ENCODE measurements around the gene ZDHHC8.

ZDHHC8 gene

DNA sequence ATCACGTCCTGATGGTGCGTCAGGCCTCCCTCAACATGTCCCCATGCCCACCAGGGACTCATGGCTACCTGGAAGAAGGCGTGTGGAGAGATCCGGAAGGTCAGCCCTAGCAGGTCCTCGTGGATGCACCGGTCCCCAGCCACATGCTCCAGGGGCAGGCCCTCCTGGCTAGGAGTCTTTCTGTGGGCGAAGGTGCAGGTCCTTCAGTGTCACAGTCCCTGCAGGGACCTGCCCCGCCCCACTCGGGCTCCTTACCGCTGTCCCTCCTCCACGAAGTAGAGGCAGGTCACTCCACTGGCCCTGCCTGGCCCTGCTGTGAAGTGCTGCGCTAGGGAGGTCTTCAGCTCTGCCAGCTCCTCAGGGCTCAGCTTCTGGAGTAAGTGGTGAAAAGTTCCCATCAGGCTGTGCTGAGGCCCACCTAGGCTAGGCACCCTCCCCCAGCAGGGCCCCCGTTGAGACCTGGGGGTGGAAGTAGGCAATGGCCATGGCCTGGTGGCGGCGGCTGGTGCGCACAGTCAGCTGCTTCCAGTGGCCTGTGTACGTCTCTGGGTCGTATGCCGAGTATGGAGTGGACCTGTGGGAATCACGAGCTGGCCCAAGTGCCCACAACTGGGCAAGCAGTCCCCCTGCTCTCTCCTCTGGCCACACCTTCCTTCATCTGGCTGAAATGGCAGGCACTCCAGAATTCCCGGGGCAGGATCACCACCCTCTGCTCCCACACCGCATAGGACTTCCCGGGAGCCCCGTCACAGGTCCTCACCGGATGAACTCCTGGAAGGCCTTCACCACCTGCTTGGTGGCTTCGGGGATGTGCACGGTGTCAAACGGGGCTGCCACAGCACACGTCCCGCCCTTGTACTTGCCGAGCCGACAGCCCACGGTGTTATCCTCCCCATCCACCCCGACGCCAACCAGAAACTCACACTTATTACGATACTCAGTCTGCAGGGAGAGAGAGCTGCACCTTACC is 16.8 kb upstream of the ZDHHC8 start:
- TF ChIP-seq, protein P1, sequence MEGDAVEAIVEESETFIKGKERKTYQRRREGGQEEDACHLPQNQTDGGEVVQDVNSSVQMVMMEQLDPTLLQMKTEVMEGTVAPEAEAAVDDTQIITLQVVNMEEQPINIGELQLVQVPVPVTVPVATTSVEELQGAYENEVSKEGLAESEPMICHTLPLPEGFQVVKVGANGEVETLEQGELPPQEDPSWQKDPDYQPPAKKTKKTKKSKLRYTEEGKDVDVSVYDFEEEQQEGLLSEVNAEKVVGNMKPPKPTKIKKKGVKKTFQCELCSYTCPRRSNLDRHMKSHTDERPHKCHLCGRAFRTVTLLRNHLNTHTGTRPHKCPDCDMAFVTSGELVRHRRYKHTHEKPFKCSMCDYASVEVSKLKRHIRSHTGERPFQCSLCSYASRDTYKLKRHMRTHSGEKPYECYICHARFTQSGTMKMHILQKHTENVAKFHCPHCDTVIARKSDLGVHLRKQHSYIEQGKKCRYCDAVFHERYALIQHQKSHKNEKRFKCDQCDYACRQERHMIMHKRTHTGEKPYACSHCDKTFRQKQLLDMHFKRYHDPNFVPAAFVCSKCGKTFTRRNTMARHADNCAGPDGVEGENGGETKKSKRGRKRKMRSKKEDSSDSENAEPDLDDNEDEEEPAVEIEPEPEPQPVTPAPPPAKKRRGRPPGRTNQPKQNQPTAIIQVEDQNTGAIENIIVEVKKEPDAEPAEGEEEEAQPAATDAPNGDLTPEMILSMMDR (IDR thresholded peaks at IDR 0.05) = no peak

DNA sequence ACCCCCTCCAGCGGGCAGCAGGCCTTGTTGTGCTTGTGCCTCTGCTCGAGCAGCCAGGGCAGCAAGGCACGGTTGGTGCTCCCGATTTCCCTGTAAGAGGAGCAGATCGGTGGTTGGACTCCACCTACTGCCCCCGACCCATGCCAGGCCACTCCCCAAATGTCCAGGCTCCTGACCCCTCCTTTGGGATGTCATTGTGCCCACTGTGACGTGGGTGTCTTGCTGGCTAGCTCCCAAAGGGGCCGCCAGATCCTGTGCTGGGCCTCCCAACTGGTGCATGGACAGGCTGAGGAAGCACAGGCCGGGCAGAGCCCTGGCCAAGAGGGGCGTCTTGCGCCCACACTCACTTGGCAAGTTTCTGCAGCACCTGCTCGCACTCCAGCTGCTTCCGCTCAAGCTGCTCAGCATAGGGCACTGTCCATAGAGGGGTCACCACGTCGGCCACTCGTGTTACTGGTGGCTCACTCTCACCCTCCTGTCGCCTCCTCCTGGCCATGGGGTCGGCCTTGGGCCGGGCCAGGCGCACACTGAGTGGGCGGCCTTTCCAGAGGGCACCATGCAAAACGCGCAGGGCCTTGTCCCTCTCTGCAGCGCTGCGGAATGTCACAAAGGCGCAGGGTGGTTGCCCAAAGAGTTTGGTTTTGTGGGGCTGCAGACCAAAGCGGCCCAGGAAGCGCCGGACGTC is 15.8 kb upstream of the ZDHHC8 start, which contains the start of gene RANBP1:
Gene RANBP1 (plus strand): TSS at position 414 of the 685 bp plus-strand sequence. CDS start 81 bp downstream, at position 495.
- TF ChIP-seq, protein P1 (IDR thresholded peaks at IDR 0.05) = no peak

DNA sequence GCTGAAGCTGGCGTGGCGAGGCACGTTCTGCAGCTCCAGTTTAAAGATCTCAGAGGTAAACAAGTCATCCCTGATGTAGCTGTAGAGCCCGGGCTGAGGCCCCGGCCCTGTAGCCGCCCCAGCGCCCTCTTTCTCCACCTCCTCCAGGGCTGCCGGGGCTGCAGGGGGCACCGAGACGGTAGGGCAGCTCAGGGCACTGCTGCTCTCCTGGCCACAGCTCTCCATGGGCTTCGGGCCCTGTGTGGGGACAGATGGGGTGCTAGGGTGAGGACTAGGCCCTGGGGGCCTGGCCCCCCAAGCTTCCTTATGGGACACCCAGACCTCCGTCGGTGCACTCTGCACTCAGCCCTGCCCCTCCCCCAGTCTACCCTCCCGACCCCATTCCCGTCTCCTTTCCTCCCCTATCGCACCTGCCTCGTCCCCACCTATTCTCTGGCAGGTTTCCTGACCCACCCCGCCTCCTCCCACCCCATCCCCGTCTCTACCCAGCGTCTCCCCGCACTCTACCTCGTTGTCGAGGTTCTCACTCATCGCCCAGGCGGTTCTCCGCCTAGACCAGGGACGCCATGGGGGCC is 15.1 kb upstream of the ZDHHC8 start:
- TF ChIP-seq, protein P1 (IDR thresholded peaks at IDR 0.05) = no peak

DNA sequence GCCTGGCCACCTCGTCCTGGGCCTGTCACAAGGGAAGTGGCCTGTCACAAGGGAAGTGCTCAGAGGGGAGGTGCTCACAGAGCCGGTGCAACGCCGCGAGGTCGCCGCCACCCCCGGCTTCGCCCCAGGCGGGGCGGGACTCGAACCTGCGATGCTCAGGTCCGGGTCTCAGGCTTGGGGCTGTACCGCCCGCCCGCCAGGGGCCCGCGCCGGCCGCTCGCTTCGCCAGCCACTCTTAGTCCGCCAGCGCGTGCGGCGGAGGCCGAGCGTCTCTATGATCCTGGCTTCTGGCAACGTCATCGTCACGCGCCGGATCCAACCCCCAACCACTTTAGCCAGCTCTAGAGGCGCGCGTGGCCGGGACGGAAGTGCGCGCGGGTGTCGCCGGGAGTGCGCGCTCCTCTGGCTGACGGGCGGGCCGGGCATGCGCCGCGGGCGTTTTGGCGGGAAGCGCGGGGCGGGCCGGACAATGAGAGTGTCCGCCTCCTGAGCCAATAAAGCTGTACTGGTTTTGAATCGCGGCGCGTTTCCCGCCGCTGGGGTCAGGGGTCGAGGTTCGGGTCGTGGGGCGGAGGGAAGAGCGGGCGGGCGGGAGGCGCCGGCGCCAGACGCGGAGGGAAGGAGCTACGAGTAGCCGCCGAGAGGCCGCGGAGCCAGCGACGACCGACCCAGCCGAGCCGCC is 14.5 kb upstream of the ZDHHC8 start, which contains the start of gene TRMT2A:
Gene TRMT2A (minus strand): TSS at position 276 of the 682 bp plus-strand sequence. CDS start 320 bp downstream, outside the sequence.
- TF ChIP-seq, protein P1 (IDR thresholded peaks at IDR 0.05) = peak; percentile 35; the same call in 1 of the 2 replicates

DNA sequence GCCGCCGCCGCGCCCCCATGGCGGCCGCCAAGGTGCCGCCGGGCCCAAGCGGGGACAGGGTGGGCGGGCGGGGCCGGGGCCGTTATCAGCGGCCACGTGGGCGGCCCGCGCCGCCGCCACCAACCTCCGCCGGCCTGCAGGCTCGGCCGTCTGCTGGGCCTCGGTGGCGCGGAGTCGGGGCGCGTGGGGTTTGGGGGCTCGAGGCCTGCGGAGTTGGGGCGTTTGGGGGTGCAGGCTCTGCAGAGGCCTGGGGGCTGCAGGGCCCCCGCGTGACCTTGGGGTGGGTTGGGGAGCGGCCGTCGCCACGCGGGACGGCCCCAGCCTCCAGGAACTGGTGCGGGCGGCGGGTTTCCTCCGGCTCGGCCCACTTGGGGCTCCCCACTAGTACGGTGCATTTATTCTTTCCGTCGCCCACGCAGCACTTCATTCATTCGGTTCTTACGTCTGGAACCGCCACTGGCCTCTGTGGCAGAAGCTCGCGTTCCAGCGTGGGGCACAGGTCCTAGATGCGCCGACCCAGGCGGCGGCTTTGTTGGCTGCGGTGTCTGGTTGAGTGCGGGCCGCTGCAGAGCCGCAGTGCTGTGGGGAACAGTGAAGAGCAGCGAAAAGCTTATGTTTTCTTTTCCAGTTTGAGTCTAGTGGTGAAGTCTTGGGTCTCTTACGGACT is 13.8 kb upstream of the ZDHHC8 start:
- TF ChIP-seq, protein P1 (IDR thresholded peaks at IDR 0.05) = no peak

DNA sequence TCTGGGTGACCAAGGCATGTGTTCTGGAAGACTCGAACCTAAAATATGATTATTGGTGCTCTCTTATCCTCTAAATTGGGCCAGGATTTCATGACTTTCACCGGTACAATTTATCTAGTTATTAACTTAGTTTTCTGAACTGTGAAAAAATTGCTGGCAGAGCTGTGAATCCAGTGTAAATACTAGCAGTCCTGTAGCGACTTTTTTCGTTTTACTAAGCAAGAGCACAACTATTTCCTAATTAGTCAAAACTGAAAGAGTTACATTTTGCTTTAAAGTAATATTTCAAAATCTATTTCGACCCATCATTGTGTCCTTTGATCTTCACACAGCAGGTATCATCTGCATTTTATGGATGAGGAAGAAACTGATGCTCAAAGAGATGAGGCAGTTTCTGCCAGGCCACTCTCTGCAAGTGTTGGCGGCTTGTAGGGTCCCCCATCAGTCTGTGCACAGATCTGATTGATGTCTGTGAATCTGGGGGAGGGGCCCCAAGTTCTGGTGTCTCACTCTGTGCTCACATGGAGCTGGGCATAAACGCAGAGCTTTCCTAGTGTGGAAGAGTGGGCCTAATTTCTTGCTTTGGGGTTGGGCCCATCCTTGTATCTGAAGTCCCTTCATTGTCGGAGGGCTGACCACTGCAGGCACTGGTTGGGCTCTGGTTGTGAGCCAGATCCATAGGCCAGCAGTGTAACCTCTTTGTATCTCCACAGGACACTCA is 13.1 kb upstream of the ZDHHC8 start:
- TF ChIP-seq, protein P1 (IDR thresholded peaks at IDR 0.05) = no peak

All from LNCAP (cell line).